ENCODE results near the gene TMED6.
A peak's percentile ranks its signal among the peaks of the same experiment; 100 is the strongest.
"Not testable (repeated sequence)": the region's sequence is repeated elsewhere in the genome, so short reads cannot be mapped to it uniquely, and the experiment has no call there.

TMED6 gene

GRCh38 chr16:69351309-69352027 lies at the start of gene TMED6:
Gene TMED6 (minus strand): TSS chr16:69351786. CDS start chr16:69351753, 33 bp downstream.
- no peak for DNase-seq

- no peak for DNase-seq
Measured at GRCh38 chr16:69399361-69399760, 47.8 kb upstream of the TMED6 start.

GRCh38 chr16:69397821-69398521 lies 46.4 kb upstream of the TMED6 start:
- DNase-seq, result peak; percentile 36

GRCh38 chr16:69396187-69397061 lies 44.8 kb upstream of the TMED6 start:
- DNase-seq, result peak; percentile 97

- DNase-seq, result no peak
Measured at GRCh38 chr16:69395859-69396186, 44.2 kb upstream of the TMED6 start.

- DNase-seq, result no peak
Measured at GRCh38 chr16:69393898-69394849, 42.6 kb upstream of the TMED6 start.

GRCh38 chr16:69386596-69386995 lies 35.0 kb upstream of the TMED6 start:
- DNase-seq, result no peak

- DNase-seq, result no peak
Measured at GRCh38 chr16:69384974-69385373, 33.4 kb upstream of the TMED6 start.

- no peak for DNase-seq
Measured at GRCh38 chr16:69382421-69382820, 30.8 kb upstream of the TMED6 start.

- no peak for DNase-seq
Measured at GRCh38 chr16:69381231-69381630, 29.6 kb upstream of the TMED6 start.

GRCh38 chr16:69378760-69379159 lies 27.2 kb upstream of the TMED6 start:
- no peak for DNase-seq

- DNase-seq, result no peak
Measured at GRCh38 chr16:69378036-69378435, 26.4 kb upstream of the TMED6 start.

- no peak for DNase-seq
Measured at GRCh38 chr16:69376393-69377059, 24.9 kb upstream of the TMED6 start.

- DNase-seq, result no peak
Measured at GRCh38 chr16:69373019-69373418, 21.4 kb upstream of the TMED6 start.

GRCh38 chr16:69371564-69371963 lies 20.0 kb upstream of the TMED6 start:
- no peak for DNase-seq

GRCh38 chr16:69368866-69369265 lies 17.3 kb upstream of the TMED6 start:
- DNase-seq, result no peak

- DNase-seq, result no peak
Measured at GRCh38 chr16:69367980-69368379, 16.4 kb upstream of the TMED6 start.

- DNase-seq, result no peak
Measured at GRCh38 chr16:69366431-69366830, 14.8 kb upstream of the TMED6 start.

- DNase-seq, result no peak
Measured at GRCh38 chr16:69365901-69366300, 14.3 kb upstream of the TMED6 start.

GRCh38 chr16:69364088-69364487 lies 12.5 kb upstream of the TMED6 start:
- DNase-seq, result no peak

- DNase-seq, result no peak
Measured at GRCh38 chr16:69363281-69363717, 11.7 kb upstream of the TMED6 start.

GRCh38 chr16:69360070-69360469 lies 8.5 kb upstream of the TMED6 start:
- not testable (repeated sequence) for DNase-seq

Data from inflammatory macrophage treated with lipopolysaccharide for 4 hours (primary cell).